ENCODE results near the gene SLAMF9. TPM values are rescaled to one million over a fixed set of nuclear protein-coding genes. Genes with fewer than 3 reads are reported as not detected.

SLAMF9 gene
- total RNA-seq, 1 donor from 2014 or later, result 0.43 TPM

DNA sequence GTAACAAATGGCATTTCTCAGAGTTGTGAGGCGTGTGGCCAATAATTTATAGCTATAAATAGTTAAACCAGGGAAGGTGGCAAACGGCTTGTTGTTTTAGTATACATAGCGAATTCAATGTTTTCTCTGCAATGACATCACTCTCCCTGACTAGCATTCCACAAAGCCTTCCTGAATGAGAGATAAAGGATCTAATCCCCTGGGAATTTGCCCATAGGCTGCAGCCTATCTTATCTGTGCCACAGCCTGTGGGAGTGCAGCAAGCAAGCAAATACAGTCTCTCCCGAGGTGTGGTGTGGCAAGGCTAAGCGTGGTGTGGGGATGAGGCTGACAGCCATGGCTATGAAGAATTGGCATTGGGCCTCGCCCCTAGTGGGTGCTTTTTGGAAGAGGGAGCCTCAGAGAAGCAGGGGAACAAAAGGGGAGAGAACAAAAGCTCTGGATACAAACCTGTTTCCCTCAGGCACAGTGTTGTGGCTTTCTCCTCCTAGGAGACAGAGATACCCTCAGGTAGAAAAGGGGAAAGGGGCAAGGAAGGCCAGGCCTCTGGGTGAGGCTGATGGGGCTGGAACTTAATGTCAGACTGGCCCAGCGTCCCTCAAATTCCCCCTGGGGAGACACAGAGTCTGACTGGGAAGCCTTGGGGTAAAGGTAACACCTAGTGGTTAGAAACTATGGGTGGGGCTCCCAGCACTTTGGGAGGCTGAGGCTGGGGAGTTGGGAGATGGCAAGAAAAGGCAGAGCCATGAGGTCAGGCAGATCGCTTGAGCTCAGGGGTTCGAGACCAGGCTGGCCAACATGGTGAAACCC is 37.6 kb downstream of the SLAMF9 start:
- Histone ChIP-seq H3K27ac (ENCODE audit: low read depth, low read length) (peak overlapping the region; percentile 88), H3K4me1 (ENCODE audit: insufficient read depth, low read length) (peaks cover 57% of the 10 kb centered on the region), H3K4me2 (ENCODE audit: low read length) (peak overlapping the region; percentile 69), H3K9ac (ENCODE audit: low read length) (peak overlapping the region; percentile 80), H3K4me3 (ENCODE audit: insufficient read depth, low read depth, low read length) (no peak overlapping the region), H4K20me1 (ENCODE audit: insufficient read depth, low read length) (peaks cover 45% of the 10 kb centered on the region), H3K27me3 (ENCODE audit: insufficient read depth, low read length) (no peaks in the 10 kb centered on the region), H3K9me3 (ENCODE audit: insufficient read depth, low read depth, low read length) (no peaks in the 10 kb centered on the region), H3K79me2 (ENCODE audit: insufficient read depth, low read length) (peaks cover 37% of the 10 kb centered on the region), H3K36me3 (ENCODE audit: insufficient read depth, low read length) (peaks cover 32% of the 10 kb centered on the region), H2AFZ (ENCODE audit: low read depth, low read length) (no peak overlapping the region)
- Mint-ChIP-seq H3K4me1 (ENCODE audit: low read depth, unreplicated experiment) (peaks cover 85% of the 10 kb centered on the region), H3K36me3 (ENCODE audit: low read depth, unreplicated experiment) (peaks cover 26% of the 10 kb centered on the region), H3K27me3 (ENCODE audit: low read depth, unreplicated experiment) (no peaks in the 10 kb centered on the region), H3K27ac (ENCODE audit: unreplicated experiment) (peak overlapping the region; percentile 93), H3K9me3 (ENCODE audit: unreplicated experiment) (no peaks in the 10 kb centered on the region), H3K4me3 (ENCODE audit: unreplicated experiment) (peak overlapping the region; percentile 42)
- TF ChIP-seq EZH2 (IDR thresholded peaks at IDR 0.05; ENCODE audit: insufficient read depth, low read length), result no peak
- TF ChIP-seq, protein P1, sequence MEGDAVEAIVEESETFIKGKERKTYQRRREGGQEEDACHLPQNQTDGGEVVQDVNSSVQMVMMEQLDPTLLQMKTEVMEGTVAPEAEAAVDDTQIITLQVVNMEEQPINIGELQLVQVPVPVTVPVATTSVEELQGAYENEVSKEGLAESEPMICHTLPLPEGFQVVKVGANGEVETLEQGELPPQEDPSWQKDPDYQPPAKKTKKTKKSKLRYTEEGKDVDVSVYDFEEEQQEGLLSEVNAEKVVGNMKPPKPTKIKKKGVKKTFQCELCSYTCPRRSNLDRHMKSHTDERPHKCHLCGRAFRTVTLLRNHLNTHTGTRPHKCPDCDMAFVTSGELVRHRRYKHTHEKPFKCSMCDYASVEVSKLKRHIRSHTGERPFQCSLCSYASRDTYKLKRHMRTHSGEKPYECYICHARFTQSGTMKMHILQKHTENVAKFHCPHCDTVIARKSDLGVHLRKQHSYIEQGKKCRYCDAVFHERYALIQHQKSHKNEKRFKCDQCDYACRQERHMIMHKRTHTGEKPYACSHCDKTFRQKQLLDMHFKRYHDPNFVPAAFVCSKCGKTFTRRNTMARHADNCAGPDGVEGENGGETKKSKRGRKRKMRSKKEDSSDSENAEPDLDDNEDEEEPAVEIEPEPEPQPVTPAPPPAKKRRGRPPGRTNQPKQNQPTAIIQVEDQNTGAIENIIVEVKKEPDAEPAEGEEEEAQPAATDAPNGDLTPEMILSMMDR (IDR thresholded peaks at IDR 0.05; ENCODE audit: insufficient read depth, low read depth, low read length), result no peak
- DNase-seq (ENCODE audit: low read depth) (peak; percentile 84), FAIRE-seq (peak; percentile 95)

DNA sequence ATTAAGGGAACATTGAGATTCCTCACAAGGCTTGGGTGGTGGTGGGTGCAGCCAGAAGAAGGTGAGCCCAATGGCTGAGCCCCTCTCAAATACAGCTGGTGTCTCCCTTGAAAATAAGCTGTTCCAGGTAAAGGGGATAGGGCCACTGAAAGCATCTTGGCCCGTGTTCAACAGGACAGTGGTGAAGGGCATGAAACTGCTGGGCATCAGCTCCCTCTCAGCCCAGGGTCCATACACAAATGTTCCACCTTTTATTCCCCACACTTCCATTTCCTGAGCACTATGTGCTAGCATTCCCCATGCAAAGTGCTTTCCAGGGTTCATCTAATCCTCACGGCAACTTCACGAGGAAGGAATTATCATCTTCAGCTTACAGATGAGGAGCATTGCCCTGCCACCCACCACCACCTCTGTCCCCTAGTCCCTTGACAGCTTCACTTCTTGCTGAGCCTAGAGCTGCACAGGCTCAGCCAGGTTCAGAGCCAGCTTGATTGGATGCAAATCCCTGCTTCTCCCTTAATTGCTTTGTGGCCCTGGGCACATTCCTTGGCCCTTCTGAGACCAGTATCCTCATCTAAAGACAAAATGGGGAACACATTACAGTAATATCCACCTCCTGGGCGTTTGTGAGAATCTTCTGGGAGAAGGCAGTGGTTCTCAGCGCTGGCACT is 38.3 kb downstream of the SLAMF9 start:
- peaks cover 37% of the 10 kb centered on the region for H4K20me1 ChIP-seq (ENCODE audit: insufficient read depth, low read length)
- Mint-ChIP-seq H3K27me3 (ENCODE audit: low read depth, unreplicated experiment) (no peaks in the 10 kb centered on the region), H3K4me3 (ENCODE audit: unreplicated experiment) (no peak overlapping the region), H3K4me1 (ENCODE audit: low read depth, unreplicated experiment) (peaks cover 86% of the 10 kb centered on the region), H3K9me3 (ENCODE audit: unreplicated experiment) (no peaks in the 10 kb centered on the region), H3K27ac (ENCODE audit: unreplicated experiment) (peak overlapping the region; percentile 93), H3K36me3 (ENCODE audit: low read depth, unreplicated experiment) (peaks cover 23% of the 10 kb centered on the region)
- DNase-seq (ENCODE audit: low read depth) (no peak), FAIRE-seq (no peak)
- peaks cover 57% of the 10 kb centered on the region for H3K4me1 ChIP-seq (ENCODE audit: insufficient read depth, low read length)
- peak overlapping the region; percentile 88 for H3K27ac ChIP-seq (ENCODE audit: low read depth, low read length)
- H3K9me3 ChIP-seq (ENCODE audit: insufficient read depth, low read depth, low read length), result no peaks in the 10 kb centered on the region
- peaks cover 28% of the 10 kb centered on the region for H3K36me3 ChIP-seq (ENCODE audit: insufficient read depth, low read length)
- H3K4me2 ChIP-seq (ENCODE audit: low read length), result peak overlapping the region; percentile 69
- no peak overlapping the region for H2AFZ ChIP-seq (ENCODE audit: low read depth, low read length)
- H3K79me2 ChIP-seq (ENCODE audit: insufficient read depth, low read length), result peaks cover 30% of the 10 kb centered on the region
- peak overlapping the region; percentile 80 for H3K9ac ChIP-seq (ENCODE audit: low read length)
- H3K27me3 ChIP-seq (ENCODE audit: insufficient read depth, low read length), result no peaks in the 10 kb centered on the region
- TF ChIP-seq, protein P1 (IDR thresholded peaks at IDR 0.05; ENCODE audit: insufficient read depth, low read depth, low read length), result no peak
- TF ChIP-seq EZH2 (IDR thresholded peaks at IDR 0.05; ENCODE audit: insufficient read depth, low read length), result no peak
- H3K4me3 ChIP-seq (ENCODE audit: insufficient read depth, low read depth, low read length), result no peak overlapping the region

Measured in astrocyte (in vitro differentiated cells and primary cell).